ENCODE data around the gene MRPL10. TPM values are rescaled to one million over a fixed set of nuclear protein-coding genes. Genes with fewer than 3 reads are reported as not detected.

MRPL10 gene
- total RNA-seq, 2 experiments from 2014 or later: 59.7 to 60.9 TPM

DNA sequence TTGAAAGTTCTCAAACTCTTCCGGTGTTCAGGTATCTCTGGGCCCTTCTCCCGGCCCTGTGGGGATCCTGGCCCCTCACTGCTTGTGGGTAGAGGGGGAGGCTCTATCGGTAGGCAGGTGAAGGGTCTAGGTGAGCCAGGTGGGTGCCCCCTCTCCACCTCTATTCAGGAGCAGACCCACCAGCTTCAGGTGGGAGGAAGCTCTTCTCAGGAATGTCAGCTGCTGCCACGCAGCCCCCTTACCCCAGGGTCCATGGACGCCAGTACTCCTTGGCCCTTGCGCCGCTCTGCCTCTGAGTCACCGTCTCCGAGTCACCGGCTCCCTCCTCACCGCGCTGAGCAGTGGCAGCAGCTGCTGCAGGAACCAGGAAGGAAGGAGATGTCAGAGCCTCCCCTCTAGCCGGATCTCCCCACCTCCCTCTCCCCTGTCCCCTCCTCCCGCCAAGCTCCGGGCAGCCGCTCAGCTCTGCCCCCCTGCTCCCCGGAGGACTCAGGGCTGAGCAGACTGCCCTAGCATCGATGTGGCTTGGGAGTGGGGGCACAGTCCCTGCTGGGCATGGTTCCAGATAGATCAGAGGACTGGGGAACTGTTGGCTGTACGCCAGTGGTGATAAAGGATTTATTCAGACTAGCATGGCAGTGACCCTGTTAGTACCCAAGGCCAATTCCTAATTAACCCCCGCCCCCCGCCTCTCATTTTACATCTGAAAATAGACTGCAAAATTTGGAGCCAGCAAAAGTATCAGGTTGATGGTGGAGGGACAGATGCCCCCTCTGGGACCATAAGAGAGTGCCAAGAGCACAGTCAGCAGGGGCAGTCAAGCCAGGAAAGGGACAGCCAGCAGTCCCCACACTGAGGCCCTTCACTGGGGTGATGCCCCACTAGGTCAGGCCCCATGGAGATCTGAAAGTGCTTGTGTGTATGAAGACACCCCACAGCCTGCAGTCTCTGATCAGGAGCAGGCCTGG lies 9.6 kb downstream of the MRPL10 start, which contains the start of gene OSBPL7:
TSS of gene OSBPL7 (minus strand) at position 371 of the 968 bp plus-strand sequence. CDS start 1,516 bp downstream, outside the sequence.
- POLR2A ChIA-PET: interaction anchor here (0.5 to 1.6 kb wide), 4 partner anchors 9 to 155 kb away, joined by 3 to 8 read pairs (median 3); partner anchors contain the start of genes LRRC46 and MRPL10
- CTCF ChIA-PET: interaction anchor here (0.7 to 2.6 kb wide), 8 partner anchors 9 to 149 kb away, joined by 3 to 11 read pairs (median 3); partner anchors contain the start of genes CDK5RAP3, LRRC46, MRPL10 and SP2

DNA sequence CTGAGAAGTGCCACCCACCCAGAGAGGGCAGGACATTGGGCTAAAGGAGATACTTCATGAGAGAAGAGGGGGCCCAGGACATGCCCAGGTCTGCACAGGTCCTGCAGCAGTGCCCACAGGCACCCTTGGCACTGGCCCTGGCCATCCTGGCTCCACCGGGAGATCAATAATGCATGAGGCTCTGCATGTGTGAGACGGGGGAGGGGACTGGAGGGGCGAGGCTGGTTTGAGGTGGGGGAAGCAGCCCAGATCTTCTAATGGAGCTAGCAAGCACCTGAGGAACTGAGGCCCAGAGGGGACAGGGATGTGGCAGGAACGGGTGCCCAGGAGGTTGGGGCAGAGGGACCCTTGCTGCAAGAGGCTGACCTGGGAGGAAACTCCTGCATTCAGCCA lies 10.3 kb downstream of the MRPL10 start:
- CTCF ChIA-PET: interaction anchor here (0.7 to 2.6 kb wide), 6 partner anchors 10 to 75 kb away, joined by 3 to 11 read pairs (median 4); partner anchors contain the start of genes LRRC46, MRPL10 and SP2
- POLR2A ChIA-PET: interaction anchor here (1.0 to 1.6 kb wide), 2 partner anchors 10 to 31 kb away, joined by 3 to 8 read pairs; partner anchors contain the start of genes LRRC46 and MRPL10

DNA sequence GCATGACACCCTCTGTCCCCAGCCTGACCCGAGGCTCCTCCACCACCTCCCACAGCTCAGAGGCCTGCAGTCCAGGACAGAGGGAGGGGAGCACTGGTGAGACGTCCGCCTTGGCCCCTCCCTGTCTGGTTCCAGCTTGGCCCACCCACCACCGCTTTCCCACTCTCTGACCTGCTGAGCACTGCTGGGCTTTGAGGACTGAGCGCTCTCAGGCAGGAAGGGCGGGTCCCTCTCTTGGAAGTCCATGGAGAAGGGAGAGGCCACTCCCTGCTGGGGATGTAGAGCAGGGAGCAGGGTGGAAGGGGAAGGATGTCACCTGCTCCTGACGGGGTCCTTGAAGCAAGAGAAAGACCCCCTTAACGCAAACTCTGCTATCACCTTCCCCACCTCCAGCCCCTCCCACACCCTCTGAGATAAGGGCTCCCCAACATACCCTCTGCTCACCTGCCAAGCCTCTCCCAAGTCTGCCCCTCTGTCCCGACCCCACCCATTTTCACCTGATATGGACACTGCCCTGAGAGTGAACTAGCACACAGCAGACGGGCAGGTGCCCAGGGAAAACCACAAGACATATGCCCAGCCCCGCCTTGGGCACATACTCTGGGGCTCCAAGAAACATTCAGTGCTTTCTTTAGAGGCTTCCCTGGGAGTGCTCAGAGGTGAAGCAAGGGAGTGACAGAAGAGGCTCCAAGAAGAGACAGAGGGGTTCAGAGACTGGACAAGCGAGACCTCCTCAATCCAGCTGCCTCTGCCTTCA lies 11.1 kb downstream of the MRPL10 start:
- CTCF ChIA-PET: no interaction called here
- POLR2A ChIA-PET: no interaction called here

- CTCF ChIA-PET: interaction anchor here (0.6 kb wide), 1 partner anchor 9 kb away, joined by 3 read pairs; no protein-coding TSS in a partner anchor
- POLR2A ChIA-PET: interaction anchor here (0.6 kb wide), 1 partner anchor 164 kb away, joined by 3 read pairs; no protein-coding TSS in a partner anchor
These were observed 11.9 kb downstream of the MRPL10 start for GRCh38 chr17:47819475-47819874.

- POLR2A ChIA-PET: no interaction called here
- CTCF ChIA-PET: interaction anchor here (1.0 kb wide), 1 partner anchor 28 kb away, joined by 3 read pairs; no protein-coding TSS in a partner anchor
These were observed 13.2 kb downstream of the MRPL10 start for GRCh38 chr17:47818002-47818695.

DNA sequence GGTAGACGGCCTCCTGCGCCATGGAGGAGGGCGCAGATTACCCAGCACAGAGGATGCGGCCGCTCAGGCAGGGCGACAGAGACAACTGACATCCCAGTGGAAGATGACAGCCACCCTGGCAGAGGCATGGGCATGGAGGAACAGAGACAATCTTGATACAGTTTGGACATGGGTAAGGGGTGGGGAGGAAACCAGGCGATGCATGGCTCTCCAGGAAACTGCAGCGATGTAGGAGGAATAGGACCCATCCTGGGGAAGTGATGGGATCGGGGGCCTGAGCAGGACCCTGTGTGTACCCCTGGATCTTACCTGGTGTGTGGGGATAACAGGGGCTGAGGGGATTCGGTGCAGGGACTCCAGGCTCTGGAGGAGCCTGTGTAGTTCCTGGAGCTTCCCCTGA lies 14.4 kb downstream of the MRPL10 start:
- ChIA-PET CTCF (interaction anchor here (0.5 to 0.8 kb wide), 2 partner anchors 33 to 48 kb away, joined by 3 to 4 read pairs; no protein-coding TSS in a partner anchor), POLR2A (no interaction called here)

DNA sequence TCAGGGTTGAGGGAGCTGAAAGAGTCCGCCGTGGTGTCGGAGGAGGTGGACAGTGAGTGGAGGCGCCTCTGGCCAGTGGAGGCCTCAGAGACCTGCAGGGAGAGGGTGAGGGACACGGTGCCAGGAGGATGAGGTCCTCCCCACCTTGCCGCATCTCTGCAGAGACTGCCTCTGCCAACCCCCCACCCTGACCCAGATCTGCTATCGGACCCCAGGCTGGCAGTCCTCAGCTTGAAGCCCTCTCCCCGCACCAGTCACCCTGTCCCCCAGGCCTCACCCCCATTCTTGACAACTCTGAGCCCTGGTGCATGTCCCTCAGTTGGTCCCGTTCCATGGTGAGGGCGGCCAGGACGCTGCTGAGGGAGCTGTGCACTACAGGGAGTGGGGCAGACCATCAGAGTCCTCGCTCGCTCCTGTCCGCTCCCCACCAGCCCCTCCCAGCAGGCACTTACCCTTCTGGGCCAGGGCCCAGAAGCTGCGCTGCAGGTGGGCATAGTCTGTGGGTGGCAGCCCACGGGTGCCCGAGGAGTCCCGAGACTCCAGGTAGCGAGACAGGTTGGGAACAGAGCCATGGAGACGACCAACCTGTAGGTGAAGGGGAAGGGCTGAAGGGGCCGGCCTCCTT lies 15.1 kb downstream of the MRPL10 start:
- POLR2A ChIA-PET: no interaction called here
- CTCF ChIA-PET: interaction anchor here (0.8 kb wide), 1 partner anchor 47 kb away, joined by 3 read pairs; no protein-coding TSS in a partner anchor

DNA sequence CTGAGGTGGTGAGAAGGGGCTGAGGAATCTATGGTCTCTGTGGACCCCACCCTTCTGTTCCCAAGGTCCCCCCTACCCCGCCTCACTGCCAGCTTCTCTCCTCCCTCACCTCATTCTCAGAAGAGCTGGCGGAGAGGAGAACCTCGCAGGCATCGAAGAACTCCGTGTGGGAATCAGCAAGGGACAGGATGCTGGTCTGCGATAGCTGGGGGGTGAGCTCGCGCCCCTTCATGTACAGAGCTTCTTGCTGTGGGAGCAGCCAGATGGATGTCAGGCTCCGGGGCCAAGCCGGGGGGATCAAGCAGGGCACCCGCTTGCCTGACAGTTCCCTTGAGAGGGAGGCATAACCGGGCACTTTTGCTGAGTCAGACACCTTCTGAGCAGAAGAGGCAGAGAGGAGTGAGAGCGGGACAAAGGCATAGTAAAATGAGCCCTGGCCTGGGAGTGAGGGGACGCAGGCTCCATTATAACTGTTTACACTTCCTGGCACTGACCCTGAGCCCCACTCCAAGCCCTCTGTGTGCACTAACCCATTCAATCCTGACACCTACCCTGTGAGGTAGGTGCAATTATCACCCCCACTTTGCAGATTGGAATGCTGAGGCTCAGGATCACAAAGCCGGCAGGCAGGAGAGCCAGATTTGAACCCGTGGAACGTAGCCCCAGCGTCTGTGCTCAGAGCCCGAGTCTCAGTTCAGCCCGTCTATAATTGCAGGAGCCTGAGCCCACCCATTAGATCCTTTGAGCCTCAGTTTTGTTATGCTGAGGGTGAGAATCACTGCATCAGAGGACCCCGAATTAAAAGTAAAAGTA lies 16.0 kb downstream of the MRPL10 start:
- ChIA-PET POLR2A (no interaction called here), CTCF (interaction anchor here (0.6 to 1.2 kb wide), 2 partner anchors 14 to 207 kb away, joined by 3 to 4 read pairs; no protein-coding TSS in a partner anchor)

DNA sequence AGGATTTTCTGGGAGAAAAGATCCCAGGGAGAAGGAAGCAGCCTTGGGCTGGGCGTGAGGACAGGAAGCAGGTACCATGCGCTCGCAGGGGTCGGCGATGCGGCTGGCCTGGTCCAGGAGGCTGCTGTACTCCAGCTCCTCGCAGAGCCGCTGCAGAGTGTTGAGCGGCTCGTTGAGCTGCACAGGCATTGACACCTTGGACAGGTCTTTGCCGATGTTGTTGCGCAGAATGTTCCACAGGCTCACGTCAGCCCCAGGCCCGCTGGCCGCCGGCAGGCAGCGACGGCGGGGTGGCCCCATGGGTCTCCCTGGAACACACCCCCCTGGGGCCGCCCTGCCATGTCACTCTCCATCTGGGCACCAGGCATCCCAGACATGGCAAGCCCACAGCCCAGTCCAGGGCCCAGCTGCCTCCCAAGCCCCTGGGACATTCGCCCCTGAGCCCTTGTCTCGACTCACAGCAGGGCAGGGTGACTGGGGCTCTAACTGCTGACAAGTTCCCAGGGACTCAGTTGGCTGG lies 17.8 kb downstream of the MRPL10 start:
- POLR2A ChIA-PET: no interaction called here

GRCh38 chr17:47813077-47813476 lies 18.3 kb downstream of the MRPL10 start:
- ChIA-PET POLR2A (no interaction called here), CTCF (no interaction called here)

More for the DNA sequence above, 17.8 kb downstream of the MRPL10 start:
- CTCF ChIA-PET: no interaction called here

- POLR2A ChIA-PET: no interaction called here
These were observed 19.0 kb downstream of the MRPL10 start for GRCh38 chr17:47812146-47812920.

DNA sequence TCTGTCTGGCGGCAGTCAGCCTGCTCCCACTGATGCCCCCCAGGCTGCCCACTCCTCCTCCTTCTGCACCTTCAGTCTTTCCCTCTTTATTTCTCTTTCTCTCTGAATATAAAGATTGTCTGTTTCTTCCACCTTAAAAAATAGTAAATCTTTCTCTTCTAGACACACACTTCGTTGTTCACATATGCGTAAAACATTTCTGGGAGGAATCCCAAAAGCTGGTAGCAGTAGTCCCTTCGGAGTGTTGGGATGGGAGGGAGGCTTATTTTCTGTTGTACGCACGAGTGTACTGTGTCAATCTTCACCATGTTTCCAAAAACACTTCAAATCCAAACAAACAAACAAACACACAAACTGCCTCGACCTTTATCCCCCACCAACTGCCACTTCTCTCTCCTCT lies 19.6 kb downstream of the MRPL10 start:
- POLR2A ChIA-PET: interaction anchor here (0.6 kb wide), 1 partner anchor 162 kb away, joined by 3 read pairs; no protein-coding TSS in a partner anchor
- CTCF ChIA-PET: no interaction called here

More at GRCh38 chr17:47812146-47812920, 19.0 kb downstream of the MRPL10 start:
- CTCF ChIA-PET: no interaction called here

GRCh38 chr17:47810901-47811635 lies 20.3 kb downstream of the MRPL10 start:
- ChIA-PET POLR2A (interaction anchor here (0.6 kb wide), 1 partner anchor 161 kb away, joined by 3 read pairs; no protein-coding TSS in a partner anchor), CTCF (interaction anchor here (1.6 kb wide), 1 partner anchor 93 kb away, joined by 4 read pairs; no protein-coding TSS in a partner anchor)

DNA sequence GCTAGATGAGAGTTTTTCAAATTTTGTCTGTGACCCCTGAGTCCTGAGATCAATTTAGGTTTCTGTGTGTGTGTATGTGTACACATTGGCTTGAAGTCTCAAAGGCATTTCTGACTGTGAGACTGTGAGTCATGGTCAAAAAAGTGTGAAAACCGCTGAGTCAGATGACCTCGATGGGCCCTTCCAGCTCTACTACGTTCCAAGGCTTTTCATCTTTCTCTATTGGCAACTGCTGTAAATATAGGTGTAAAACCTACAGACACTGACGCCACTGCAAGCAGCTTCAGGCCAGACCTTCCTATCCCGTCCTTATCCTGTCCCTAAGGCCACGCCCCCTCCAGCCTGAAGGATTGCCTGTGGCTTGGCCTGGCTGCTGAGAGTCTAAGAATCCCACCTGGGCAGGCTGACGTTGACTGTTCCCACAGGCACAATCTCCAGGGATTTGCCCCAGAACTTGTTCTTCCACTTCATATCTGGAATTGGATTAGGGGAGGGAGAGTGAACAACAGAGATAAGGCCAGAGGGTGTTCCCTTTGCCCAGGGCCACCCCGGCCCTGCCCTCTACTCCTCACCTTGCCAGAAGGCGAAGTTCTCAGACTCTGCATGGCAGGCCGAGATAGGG lies 21.0 kb downstream of the MRPL10 start:
- ChIA-PET CTCF (interaction anchor here (0.6 to 1.6 kb wide), 4 partner anchors 20 to 1073 kb away, joined by 3 to 4 read pairs (median 4); no protein-coding TSS in a partner anchor), POLR2A (interaction anchor here (0.7 kb wide), 1 partner anchor 127 kb away, joined by 10 read pairs; no protein-coding TSS in a partner anchor)

DNA sequence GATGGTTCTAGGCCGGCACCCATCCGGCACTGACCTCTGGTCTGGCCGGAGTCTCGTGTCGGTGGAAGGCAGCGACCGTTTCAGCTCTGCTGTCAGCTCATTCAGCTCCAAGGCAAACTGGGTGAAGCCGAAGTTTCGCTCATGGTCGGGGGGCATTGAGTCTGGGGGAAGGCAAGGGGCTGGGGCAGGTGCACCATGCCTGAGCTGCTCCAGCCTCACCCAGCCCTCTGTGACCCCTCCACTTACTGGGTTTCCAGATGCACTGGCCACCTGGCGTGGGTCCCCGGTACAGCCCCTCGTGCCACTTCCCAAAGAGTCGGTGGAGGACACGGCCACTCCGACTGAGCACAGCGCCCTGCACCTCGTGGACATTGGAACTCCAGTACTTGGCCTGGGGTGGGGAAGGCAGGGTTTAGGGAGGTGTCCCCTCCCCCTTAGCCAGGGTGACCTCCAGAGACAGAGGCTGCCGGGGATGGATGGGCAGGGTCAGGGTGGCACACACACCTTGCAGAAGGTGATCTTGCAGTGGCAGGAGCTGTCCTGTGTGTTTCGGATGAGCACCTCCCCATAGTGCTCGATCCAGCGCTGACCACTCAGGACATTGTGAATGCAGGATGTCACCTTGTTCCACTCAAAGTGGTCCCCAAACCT lies 22.4 kb downstream of the MRPL10 start:
- ChIA-PET POLR2A (interaction anchor here (0.5 kb wide), 1 partner anchor 44 kb away, joined by 5 read pairs; no protein-coding TSS in a partner anchor), CTCF (interaction anchor here (0.6 kb wide), 1 partner anchor 165 kb away, joined by 3 read pairs; no protein-coding TSS in a partner anchor)
